GM19025 (cell line): ENCODE results near the gene ECEL1.

Source experiments
- ATAC-seq: cut with Tn5 transposase; IDR thresholded peaks from one replicate; pipeline ENCODE4 v1.9.1; 2021; ENCODE audit warnings: mild to moderate bottlenecking, low read depth, moderate library complexity; ENCODE audit not compliant: unreplicated experiment

Gene ECEL1

GRCh38 chr2:232485348-232485756 is 2.3 kb downstream of the ECEL1 start:
- ATAC-seq = no peak

- no peak for ATAC-seq
Measured at GRCh38 chr2:232484628-232485347, 2.8 kb downstream of the ECEL1 start.

- ATAC-seq = no peak
Measured at GRCh38 chr2:232483923-232484627, 3.6 kb downstream of the ECEL1 start.

- no peak for ATAC-seq
Measured at GRCh38 chr2:232483311-232483922, 4.2 kb downstream of the ECEL1 start.

DNA sequence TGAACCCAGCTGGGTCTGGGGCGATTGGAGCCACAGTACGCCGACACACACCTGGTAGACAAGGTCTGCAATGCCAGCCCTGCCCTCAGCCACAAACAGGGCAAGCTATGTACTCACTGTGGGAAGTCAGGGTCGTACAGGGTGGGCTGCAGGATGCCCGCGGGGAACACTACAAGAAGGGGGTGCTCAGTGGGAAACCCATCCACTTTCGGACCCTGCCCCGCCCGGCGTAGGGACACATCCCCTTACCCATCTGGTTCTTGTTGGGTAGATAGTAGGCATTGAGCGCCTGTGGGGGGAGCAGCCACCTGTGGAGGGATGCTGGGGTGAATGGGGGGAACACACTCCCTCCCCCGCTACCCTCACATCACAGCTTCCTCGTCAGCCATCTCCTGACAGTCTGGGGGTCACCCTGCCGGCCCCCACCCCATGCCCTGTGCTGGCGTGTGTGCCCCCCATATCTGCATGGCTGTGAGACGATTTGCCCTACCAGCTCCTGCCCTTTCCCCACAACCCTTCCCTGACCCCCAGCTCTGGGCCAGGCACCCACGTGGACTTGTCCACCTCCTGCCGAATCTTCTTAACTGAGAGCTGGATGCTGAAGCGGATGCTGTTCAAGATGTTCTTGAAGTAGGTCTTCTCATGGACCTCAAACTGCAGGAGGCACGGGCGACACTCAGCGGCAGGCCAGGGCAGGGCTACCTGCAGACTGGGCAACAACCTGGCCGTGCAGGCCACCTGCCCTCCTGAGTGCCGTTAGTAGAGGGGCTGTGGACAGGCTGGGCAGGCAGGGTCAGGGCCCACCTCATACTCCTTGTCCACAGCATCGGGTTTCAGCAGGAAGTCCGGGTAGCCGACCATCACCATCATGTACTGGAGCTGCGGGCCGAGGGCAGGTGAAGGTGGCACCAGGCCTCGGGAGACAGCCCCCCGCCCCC is 5.1 kb downstream of the ECEL1 start:
- ATAC-seq = no peak

DNA sequence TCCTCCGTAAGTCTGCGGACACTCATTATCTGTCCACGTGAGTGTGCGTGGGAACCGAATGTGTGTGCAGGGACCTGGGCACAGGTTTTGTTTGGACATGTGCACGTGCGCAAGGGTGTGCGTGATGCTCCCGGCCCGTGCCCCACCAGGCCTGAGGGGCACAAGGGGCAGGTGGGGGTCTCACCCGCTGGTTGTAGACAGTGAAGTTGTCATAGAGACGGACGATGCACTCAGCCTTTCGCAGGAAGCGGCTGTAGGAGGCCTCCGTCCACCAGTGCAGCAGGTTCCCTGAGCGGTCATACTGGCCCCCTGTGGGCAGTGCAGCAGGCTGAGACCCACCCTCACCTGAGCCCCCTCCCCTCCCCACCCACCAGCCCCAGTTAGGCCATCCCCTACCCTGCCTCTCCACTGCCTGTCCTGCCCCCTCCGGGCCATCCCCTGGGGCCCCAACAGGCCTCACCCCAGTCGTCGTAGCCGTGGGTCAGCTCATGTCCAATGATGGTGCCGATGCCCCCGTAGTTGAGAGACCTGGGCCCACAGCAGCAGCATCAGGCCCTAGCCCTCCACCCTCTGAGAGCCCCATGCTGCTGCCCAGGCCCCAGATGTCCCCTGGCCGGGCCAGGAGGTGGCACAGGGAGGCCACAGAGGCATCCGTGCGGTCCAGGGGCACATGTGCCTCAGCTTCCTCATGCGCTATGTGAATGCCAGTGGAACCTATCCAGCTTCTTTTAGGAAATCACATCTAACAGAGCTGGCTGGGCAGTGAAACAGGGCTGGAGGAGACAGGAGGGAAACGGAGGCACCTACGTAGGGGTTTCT is 6.1 kb downstream of the ECEL1 start:
- ATAC-seq = no peak

DNA sequence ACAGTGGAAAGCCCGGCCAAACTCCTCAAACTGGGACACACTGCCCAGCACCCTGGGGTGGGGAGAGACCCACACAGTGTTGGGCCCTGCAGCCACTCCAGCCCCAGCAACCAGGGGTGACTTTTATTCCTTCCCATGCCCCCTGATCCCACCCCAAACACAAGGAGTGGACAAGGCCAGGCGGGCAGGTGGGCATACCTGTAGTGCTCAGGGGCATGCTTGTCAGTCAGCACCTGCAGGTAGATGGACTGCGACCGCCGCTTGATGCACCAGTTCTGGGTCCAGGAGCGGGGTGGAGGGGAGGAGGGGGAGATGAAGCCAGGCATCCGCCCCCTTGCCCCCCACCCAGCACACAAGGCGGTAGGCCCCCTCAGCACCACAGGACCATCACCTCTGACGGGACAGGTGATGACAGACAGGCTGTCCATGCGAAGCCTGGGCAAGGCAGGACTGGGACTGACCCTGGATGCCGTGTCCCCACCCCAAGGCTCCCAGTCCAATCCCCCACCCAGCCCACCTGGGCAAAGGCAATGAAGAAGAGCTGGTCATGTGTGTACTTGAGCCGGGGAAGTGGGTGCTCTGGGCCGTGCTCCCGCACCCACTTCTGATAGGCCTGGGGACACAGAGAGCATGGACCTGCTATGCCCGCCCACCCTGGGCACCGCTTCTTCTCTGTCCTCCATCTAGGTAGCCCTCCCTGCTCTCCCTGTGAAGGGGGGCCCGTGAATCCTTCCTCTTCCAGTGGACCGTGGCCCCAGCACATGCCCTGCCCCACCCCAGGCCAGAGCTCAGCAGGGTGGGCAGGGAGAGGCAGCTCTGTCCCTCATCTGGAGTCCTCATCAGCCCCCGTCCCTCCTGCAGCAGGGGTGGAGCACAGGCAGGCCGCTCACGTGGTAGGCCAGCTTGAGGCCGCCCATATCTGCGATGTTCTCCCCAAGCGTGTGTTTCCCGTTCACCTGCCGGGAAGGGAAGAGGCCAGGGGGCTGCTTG is 7.1 kb downstream of the ECEL1 start:
- no peak for ATAC-seq

- ATAC-seq = no peak
Measured at GRCh38 chr2:232479341-232480200, 8.1 kb downstream of the ECEL1 start.

- ATAC-seq = no peak
Measured at GRCh38 chr2:232478571-232479340, 8.9 kb downstream of the ECEL1 start.

- no peak for ATAC-seq
Measured at GRCh38 chr2:232477751-232478510, 9.7 kb downstream of the ECEL1 start.

GRCh38 chr2:232476791-232477190 is 10.8 kb downstream of the ECEL1 start:
- no peak for ATAC-seq

DNA sequence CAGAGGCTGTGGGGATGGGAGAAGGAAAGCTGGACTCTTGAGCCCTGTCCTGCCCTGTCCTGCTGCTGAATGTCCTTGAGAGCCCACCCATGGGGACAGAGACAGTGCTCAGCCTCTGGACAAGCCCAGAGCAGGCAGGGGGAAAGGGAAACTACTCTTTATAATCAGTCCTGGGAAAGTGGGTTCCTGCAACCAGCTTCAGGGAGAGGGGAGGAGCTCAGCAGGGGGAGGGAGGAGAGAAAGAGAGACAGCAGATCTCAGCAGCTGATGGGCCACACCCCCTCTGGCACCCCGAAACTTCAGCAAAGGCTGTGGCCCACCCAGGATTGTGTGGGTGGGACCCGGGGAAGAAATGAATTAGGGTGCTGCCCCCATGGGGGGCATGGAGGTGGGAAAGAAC is 11.6 kb downstream of the ECEL1 start:
- no peak for ATAC-seq

- no peak for ATAC-seq
Measured at GRCh38 chr2:232473467-232473890, 14.2 kb downstream of the ECEL1 start.

DNA sequence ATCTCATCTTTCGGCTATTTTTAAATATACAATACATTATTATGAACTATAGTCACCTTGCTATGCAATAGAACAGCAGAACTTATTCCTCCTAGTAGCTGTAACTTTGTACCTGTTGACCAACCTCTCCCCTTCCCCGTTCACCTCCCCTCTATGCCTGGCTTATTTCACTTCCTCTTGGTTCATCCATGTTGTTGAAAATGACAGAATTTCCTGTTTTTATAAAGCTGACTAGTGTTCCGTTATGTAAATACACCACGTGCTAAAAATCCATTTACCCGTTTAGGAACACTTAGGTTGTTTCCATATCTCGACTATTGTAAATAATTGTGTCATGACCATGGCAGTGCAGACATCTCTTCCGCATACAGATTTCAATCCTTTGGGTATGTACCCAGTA is 21.4 kb downstream of the ECEL1 start:
- no peak for ATAC-seq

DNA sequence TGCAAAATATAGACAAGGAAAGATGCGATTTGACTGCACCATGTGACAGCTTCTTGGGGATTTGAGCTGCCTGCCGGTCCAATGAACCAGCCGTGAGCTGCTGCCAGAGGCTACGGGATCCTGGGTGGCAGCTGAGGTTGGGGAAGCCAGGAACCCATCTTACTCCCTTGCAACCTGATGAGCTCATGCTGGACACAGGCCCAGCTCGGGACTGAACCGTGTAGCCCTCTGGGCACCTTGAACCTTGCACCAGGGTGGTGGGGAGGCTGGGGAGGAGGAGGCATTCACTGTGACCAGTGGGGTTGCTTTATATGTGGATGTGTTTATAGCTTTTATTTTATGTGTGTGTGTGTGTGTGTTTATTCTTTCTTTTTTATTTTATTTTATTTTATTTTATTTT is 22.6 kb downstream of the ECEL1 start:
- no peak for ATAC-seq

- no peak for ATAC-seq
Measured at GRCh38 chr2:232464544-232464885, 23.1 kb downstream of the ECEL1 start.
